H1 (cell line): Measurements from ENCODE around the gene MARK1. TPM values are rescaled to one million over a fixed set of nuclear protein-coding genes. Genes with fewer than 3 reads are reported as not detected.

Experiments used
- CTCF ChIA-PET: fragments of 300-600 bp; sonication (Branson Sonifier 250); formaldehyde crosslinking; loops from one replicate; lab custom pipeline; 2021; ENCODE audit not compliant: partially characterized antibody; lab: Charles Lee
- POLR2A ChIA-PET: fragments of 300-600 bp; sonication (Branson Sonifier 250); formaldehyde crosslinking; loops from one replicate; lab custom pipeline; 2021; ENCODE audit warnings: inconsistent platforms; ENCODE audit not compliant: partially characterized antibody; lab: Charles Lee
- DNase-seq, 2 experiments: peaks; one replicate each; pipeline versions ENCODE4 v3.0.0 to v3.0.0-alpha.2; 2010 to 2022; ENCODE audit warnings: low spot score in 2 of 2, low read depth in 1 of 2, mixed read lengths in 1 of 2
- FAIRE-seq: peaks from 2 replicates; lab custom pipeline; 2011; peaks lifted over from hg19 to GRCh38; lab: Jason Lieb, UNC
- H2AFZ ChIP-seq: 2 replicates; pipeline ENCODE4 v1.8.1; 2012; ENCODE audit warnings: low read length, inconsistent platforms
- H2AK5ac ChIP-seq: 2 replicates; pipeline ENCODE4 v1.6.1; 2013; ENCODE audit warnings: low read depth, low read length
- H2BK120ac ChIP-seq: replicated peaks from 2 replicates; pipeline ENCODE3; 2013; ENCODE audit warnings: low read depth, low read length, inconsistent platforms
- H2BK12ac ChIP-seq: 2 replicates; pipeline ENCODE4 v1.6.1; 2013; ENCODE audit warnings: low read depth, low read length
- H2BK15ac ChIP-seq: 2 replicates; pipeline ENCODE4 v1.6.1; 2013; ENCODE audit warnings: low read length
- H2BK20ac ChIP-seq: 2 replicates; pipeline ENCODE4 v1.6.1; 2013; ENCODE audit warnings: low read length
- H2BK5ac ChIP-seq: 2 replicates; pipeline ENCODE4 v1.6.1; 2013; ENCODE audit warnings: low read depth, low read length
- H3K14ac ChIP-seq: 2 replicates; pipeline ENCODE4 v1.6.1; 2013; ENCODE audit warnings: inconsistent platforms; ENCODE audit not compliant: insufficient read length
- H3K18ac ChIP-seq: 2 replicates; pipeline ENCODE4 v1.6.1; 2013; ENCODE audit warnings: low read length; ENCODE audit errors: extremely low read depth
- H3K23ac ChIP-seq: 2 replicates; pipeline ENCODE4 v1.6.1; 2013; ENCODE audit warnings: inconsistent platforms; ENCODE audit not compliant: insufficient read length
- H3K23me2 ChIP-seq: 2 replicates; pipeline ENCODE4 v1.6.1; 2013; ENCODE audit warnings: low read depth, low read length
- H3K27ac ChIP-seq: 2 replicates; pipeline ENCODE4 v1.6.1; 2011; ENCODE audit warnings: low read depth, low read length, inconsistent platforms
- H3K27me3 ChIP-seq, 4 experiments: replicated peaks in 1 of 4; 1 replicate in 1 of 4; 2 replicates in 3 of 4; pipeline versions ENCODE4 v1.6.1 to v1.8.1; 2011 to 2013; ENCODE audit warnings: low read length in 3 of 4, mild to moderate bottlenecking in 3 of 4, inconsistent platforms in 2 of 4, mixed read lengths in 2 of 4, moderate library complexity in 1 of 4; ENCODE audit not compliant: control insufficient read depth in 3 of 4, insufficient read depth in 3 of 4; ENCODE audit errors: extremely low read depth in 1 of 4
- H3K36me3 ChIP-seq, 4 experiments: 2 replicates each; pipeline versions ENCODE4 v1.6.1 to v1.8.1; 2011 to 2013; ENCODE audit warnings: mild to moderate bottlenecking in 4 of 4, low read length in 3 of 4, moderate library complexity in 2 of 4, control low read depth in 1 of 4, inconsistent platforms in 1 of 4; ENCODE audit not compliant: insufficient read depth in 4 of 4, control insufficient read depth in 2 of 4
- H3K4ac ChIP-seq: replicated peaks from 2 replicates; pipeline ENCODE3; 2013; ENCODE audit warnings: low read length, low read depth, mixed read lengths, inconsistent platforms; ENCODE audit not compliant: insufficient read length
- H3K4me1 ChIP-seq, 4 experiments: replicated peaks in 1 of 4; 1 replicate in 1 of 4; 2 replicates in 3 of 4; pipeline versions ENCODE4 v1.6.1 to v1.8.1; 2011 to 2013; ENCODE audit warnings: low read length in 3 of 4, inconsistent platforms in 2 of 4, mixed read lengths in 1 of 4; ENCODE audit not compliant: insufficient read depth in 4 of 4, control insufficient read depth in 3 of 4
- H3K4me2 ChIP-seq, 2 experiments: 2 replicates each; pipeline versions ENCODE4 v1.6.1 to v1.8.1; 2011 to 2013; ENCODE audit warnings: low read depth in 2 of 2, low read length in 2 of 2, control low read depth in 1 of 2, inconsistent platforms in 1 of 2, mild to moderate bottlenecking in 1 of 2; ENCODE audit not compliant: insufficient read depth in 1 of 2
- H3K4me3 ChIP-seq, 4 experiments: fragments of 200-600, 300-600 bp in 1 of 4; sonication (generic), shearing (Covaris generic), sonication (Bioruptor Twin) in 1 of 4; 2 replicates each; pipeline versions ENCODE4 v1.5.1 to v1.8.1; 2011 to 2016; ENCODE audit warnings: low read length in 4 of 4, low read depth in 3 of 4, control low read depth in 2 of 4, inconsistent platforms in 2 of 4, mild to moderate bottlenecking in 2 of 4, mixed read lengths in 1 of 4, moderate library complexity in 1 of 4; ENCODE audit not compliant: insufficient read depth in 2 of 4; ENCODE audit errors: extremely low read depth in 1 of 4
- H3K56ac ChIP-seq: replicated peaks from 2 replicates; pipeline ENCODE3; 2013; ENCODE audit warnings: low read depth, mild to moderate bottlenecking, mixed read lengths, low read length, inconsistent platforms; ENCODE audit not compliant: insufficient read length
- H3K79me1 ChIP-seq: 2 replicates; pipeline ENCODE4 v1.6.1; 2013; ENCODE audit warnings: low read depth, low read length, control low read depth
- H3K79me2 ChIP-seq, 2 experiments: 2 replicates each; pipeline versions ENCODE4 v1.6.1 to v1.8.1; 2012 to 2013; ENCODE audit warnings: low read length in 2 of 2, mild to moderate bottlenecking in 2 of 2, inconsistent platforms in 1 of 2; ENCODE audit not compliant: insufficient read depth in 2 of 2, control insufficient read depth in 1 of 2
- H3K9ac ChIP-seq, 4 experiments: replicated peaks in 1 of 4; 1 replicate in 1 of 4; 2 replicates in 3 of 4; pipeline versions ENCODE4 v1.6.1 to v1.8.1; 2011 to 2013; ENCODE audit warnings: low read depth in 3 of 4, low read length in 3 of 4, control low read depth in 2 of 4, mild to moderate bottlenecking in 2 of 4, moderate library complexity in 2 of 4, inconsistent platforms in 1 of 4; ENCODE audit errors: extremely low read depth in 1 of 4
- H3K9me3 ChIP-seq, 2 experiments: 2 replicates each; pipeline versions ENCODE4 v1.6.1 to v1.8.1; 2012 to 2013; ENCODE audit warnings: mild to moderate bottlenecking in 2 of 2, moderate library complexity in 2 of 2, control low read depth in 1 of 2, inconsistent platforms in 1 of 2, low read depth in 1 of 2, low read length in 1 of 2, mixed read lengths in 1 of 2; ENCODE audit not compliant: insufficient read depth in 2 of 2
- H4K20me1 ChIP-seq, 2 experiments: replicated peaks in 1 of 2; 2 replicates each; pipeline versions ENCODE3 to v1.8.1; 2011 to 2013; ENCODE audit warnings: inconsistent platforms in 2 of 2, low read length in 2 of 2, mild to moderate bottlenecking in 1 of 2; ENCODE audit not compliant: insufficient read depth in 2 of 2, control insufficient read depth in 1 of 2
- H4K5ac ChIP-seq: 2 replicates; pipeline ENCODE4 v1.6.1; 2013; ENCODE audit warnings: low read length, low read depth, mixed read lengths, inconsistent platforms; ENCODE audit not compliant: insufficient read length
- H4K8ac ChIP-seq: 2 replicates; pipeline ENCODE4 v1.8.0; 2013; ENCODE audit warnings: mild to moderate bottlenecking, moderate library complexity, low read length, inconsistent platforms; ENCODE audit not compliant: insufficient read depth; ENCODE audit errors: extremely low read depth
- H4K91ac ChIP-seq: replicated peaks from 2 replicates; pipeline ENCODE3; 2013; ENCODE audit warnings: low read length, mixed read lengths, inconsistent platforms; ENCODE audit not compliant: insufficient read length
- CBX8 ChIP-seq: fragments of 300-800, 300-1000 bp; sonication (generic); IDR thresholded peaks from 2 replicates; pipeline ENCODE4 v1.7.1; 2016; ENCODE audit warnings: low read depth, low read length, borderline replicate concordance
- FOSL1 ChIP-seq: IDR thresholded peaks from 2 replicates; pipeline ENCODE4 v1.6.1; 2011; ENCODE audit warnings: mild to moderate bottlenecking, low read depth, low read length, moderate library complexity; ENCODE audit not compliant: insufficient read depth
- HDAC6 ChIP-seq: IDR thresholded peaks from one replicate; pipeline ENCODE4 v1.7.1; 2012; ENCODE audit warnings: low read depth, mild to moderate bottlenecking, inconsistent platforms, low read length, moderate library complexity
- MAFK ChIP-seq: IDR thresholded peaks from 2 replicates; pipeline ENCODE4 v1.6.1; 2012; ENCODE audit warnings: low read depth, mild to moderate bottlenecking, improper control_type of control experiment, low read length
- NRF1 ChIP-seq: IDR thresholded peaks from 2 replicates; pipeline ENCODE4 v1.6.1; 2011; ENCODE audit warnings: mild to moderate bottlenecking, low read depth, low read length, improper control_type of control experiment
- TAF1 ChIP-seq: IDR thresholded peaks from 2 replicates; pipeline ENCODE4 v1.6.1; 2011; ENCODE audit warnings: mild to moderate bottlenecking, low read depth, low read length
- WGBS, 2 experiments: shearing (Covaris generic) in 1 of 2; methylation state at CpG; one replicate each; pipeline versions ENCODE4 v1.1.6 to v1.1.7; 2013 to 2015; ENCODE audit warnings: low lambda C conversion rate in 2 of 2, mixed read lengths in 2 of 2, inconsistent platforms in 1 of 2, low coverage in 1 of 2, missing lambda C conversion rate in 1 of 2; ENCODE audit not compliant: insufficient replicate concordance in 2 of 2, insufficient coverage in 1 of 2, insufficient read length in 1 of 2; ENCODE audit errors: extremely low coverage in 1 of 2, missing lambda C conversion rate in 1 of 2; 5-methylcytosine and 5-hydroxymethylcytosine counted together
- polyA plus RNA-seq, 7 experiments: library from polyadenylated mRNA; depleted of rRNA in 3 of 7; stranded (reverse) in 5 of 7; unstranded in 2 of 7; fragments of >200 nt in 5 of 7; fragments of 200-250 nt in 2 of 7; gene quantifications; 1 replicate in 5 of 7; 2 replicates in 1 of 7; 4 replicates in 1 of 7; pipeline versions ENCODE4 v1.2.1 to v1.2.3, GENCODE V29; 2011 to 2013; ENCODE audit warnings: missing spikeins in 2 of 7, mixed read lengths in 2 of 7
- total RNA-seq: library from RNA; stranded (reverse); fragmentation: NEBNext Ultra II Directional; extraction: Animal tissue kit (Norgen Biotek cat#: 25700); gene quantifications from 2 replicates; pipeline ENCODE4 v1.2.1, GENCODE V29; 2021
- TF ChIP-seq, protein P1 (sequence below): IDR thresholded peaks from 2 replicates; pipeline ENCODE4 v1.6.1; 2011; ENCODE audit warnings: low read depth, mild to moderate bottlenecking, low read length; ENCODE audit not compliant: insufficient read depth

Gene MARK1
- total and polyA plus RNA-seq, 2 of the 8 experiments (the other 6 are each of a cell fraction or from before 2014, with no cell fraction given) = 5.5 to 20.5 TPM

GRCh38 chr1:220695426-220695825 is 167.5 kb downstream of the MARK1 start:
- H3K9me3 ChIP-seq = no peaks in the 10 kb centered on the region
- no peak overlapping the region for H3K4me2 ChIP-seq
- no peak overlapping the region for H3K14ac ChIP-seq
- no peak overlapping the region for H3K27ac ChIP-seq
- ChIA-PET CTCF (interaction anchor here (0.7 to 7.2 kb wide), 7 partner anchors 7 to 108 kb away, joined by 3 to 36 read pairs (median 7); no protein-coding TSS in a partner anchor), POLR2A (interaction anchor here (1.1 to 1.7 kb wide), 2 partner anchors 53 to 92 kb away, joined by 3 to 5 read pairs; partner anchors contain the start of genes MTARC1 and MTARC2)
- no peak overlapping the region for H2BK20ac ChIP-seq
- no peak overlapping the region for H2BK15ac ChIP-seq
- peaks cover 0 to 3% (median 1%) of the 10 kb centered on the region in 4 experiments; a peak in 3 of 7 replicates for H3K4me1 ChIP-seq
- no peak for FAIRE-seq
- no peak overlapping the region for H3K4me3 ChIP-seq
- H2BK12ac ChIP-seq = no peak overlapping the region
- no peaks in the 10 kb centered on the region for H3K79me2 ChIP-seq
- H3K23me2 ChIP-seq = no peaks in the 10 kb centered on the region; the same call in 1 of the 2 replicates
- no peak overlapping the region for H2AFZ ChIP-seq
- TF ChIP-seq HDAC6 = no peak
- no peak for TF ChIP-seq CBX8
- no peak for TF ChIP-seq FOSL1
- TF ChIP-seq, protein P1, sequence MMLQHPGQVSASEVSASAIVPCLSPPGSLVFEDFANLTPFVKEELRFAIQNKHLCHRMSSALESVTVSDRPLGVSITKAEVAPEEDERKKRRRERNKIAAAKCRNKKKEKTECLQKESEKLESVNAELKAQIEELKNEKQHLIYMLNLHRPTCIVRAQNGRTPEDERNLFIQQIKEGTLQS = no peak
- TF ChIP-seq MAFK = no peak
- no peak for TF ChIP-seq TAF1
- TF ChIP-seq NRF1 = no peak
- H3K4ac ChIP-seq = no peak overlapping the region
- no peak overlapping the region for H3K56ac ChIP-seq
- H2AK5ac ChIP-seq = no peak overlapping the region
- no peaks in the 10 kb centered on the region for H3K36me3 ChIP-seq
- H3K18ac ChIP-seq = no peak overlapping the region
- no peak overlapping the region for H3K9ac ChIP-seq
- no peak overlapping the region for H3K23ac ChIP-seq
- H4K8ac ChIP-seq = no peak overlapping the region
- 81% methylated on average over 4 of the region's 4 CpGs; no CpG with 5 or more reads in 1 of the 2 experiments for WGBS, 2 experiments
- H3K79me1 ChIP-seq = no peaks in the 10 kb centered on the region
- H2BK5ac ChIP-seq = no peak overlapping the region
- DNase-seq = no peak
- peaks cover 0 to 2% of the 10 kb centered on the region in 2 experiments for H4K20me1 ChIP-seq
- H3K27me3 ChIP-seq = peaks cover 0 to 15% (median 12%) of the 10 kb centered on the region in 4 experiments; a peak in 6 of 7 replicates
- no peak overlapping the region for H4K91ac ChIP-seq
- no peak overlapping the region for H2BK120ac ChIP-seq
- no peak overlapping the region for H4K5ac ChIP-seq
